Activated CD4-positive, alpha-beta T cell treated with anti-CD3 and anti-CD28 coated beads for 36 hours (primary cell): ENCODE measurements around the gene HARBI1. TPM values are rescaled to one million over a fixed set of nuclear protein-coding genes. Genes with fewer than 3 reads are reported as not detected.
"Not testable (repeated sequence)": the region's sequence is repeated elsewhere in the genome, so short reads cannot be mapped to it uniquely, and the experiment has no call there.

Experiments
- ATAC-seq: fragments of 200-7000 bp; cut with Tn5 transposase; one replicate; pipeline ENCODE4 v1.10.0; 2021; ENCODE audit warnings: mild to moderate bottlenecking, moderate library complexity
- CTCF ChIA-PET: fragments of 350-600 bp; sonication (Branson Sonifier 250); formaldehyde crosslinking; loops from one replicate; lab custom pipeline; 2021; ENCODE audit warnings: antibody characterized with exemption; lab: Charles Lee
- POLR2A ChIA-PET: fragments of 350-600 bp; sonication (Branson Sonifier 250); formaldehyde crosslinking; loops from one replicate; lab custom pipeline; 2021; ENCODE audit warnings: antibody characterized with exemption, inconsistent platforms; lab: Charles Lee
- DNase-seq: peaks from one replicate; pipeline ENCODE4 v3.0.0-alpha.2; 2020
- H3K27ac Mint-ChIP-seq: one replicate; pipeline ENCODE4 v1.8.0; 2021; ENCODE audit warnings: mixed read lengths
- H3K27me3 Mint-ChIP-seq: one replicate; pipeline ENCODE4 v1.8.0; 2021; ENCODE audit warnings: mixed read lengths
- H3K36me3 Mint-ChIP-seq: one replicate; pipeline ENCODE4 v1.8.0; 2021; ENCODE audit warnings: low read depth, mixed read lengths
- H3K4me1 Mint-ChIP-seq: one replicate; pipeline ENCODE4 v1.8.0; 2021; ENCODE audit warnings: mixed read lengths
- H3K4me3 Mint-ChIP-seq: one replicate; pipeline ENCODE4 v1.8.0; 2021; ENCODE audit warnings: mild to moderate bottlenecking, moderate library complexity, mixed read lengths
- H3K9me3 Mint-ChIP-seq: one replicate; pipeline ENCODE4 v1.8.0; 2021; ENCODE audit warnings: low read depth, mixed read lengths
- intact Hi-C, 2 experiments: fragments of 100-400 bp; cut with DNase I in 1 of 2; cut with micrococcal nuclease in 1 of 2; formaldehyde crosslinking; loops; one replicate each; pipeline versions ENCODE4 v1.14.2 to v1.15.1; 2022 to 2024; cut with DNase I, micrococcal nuclease
- total RNA-seq, 2 experiments: library from RNA; stranded (reverse); gene quantifications; one replicate each; pipeline ENCODE4 v1.2.3, GENCODE V29; 2021

The HARBI1 gene
- total RNA-seq, 2 experiments from 2014 or later, result 2.3 to 2.7 TPM

DNA sequence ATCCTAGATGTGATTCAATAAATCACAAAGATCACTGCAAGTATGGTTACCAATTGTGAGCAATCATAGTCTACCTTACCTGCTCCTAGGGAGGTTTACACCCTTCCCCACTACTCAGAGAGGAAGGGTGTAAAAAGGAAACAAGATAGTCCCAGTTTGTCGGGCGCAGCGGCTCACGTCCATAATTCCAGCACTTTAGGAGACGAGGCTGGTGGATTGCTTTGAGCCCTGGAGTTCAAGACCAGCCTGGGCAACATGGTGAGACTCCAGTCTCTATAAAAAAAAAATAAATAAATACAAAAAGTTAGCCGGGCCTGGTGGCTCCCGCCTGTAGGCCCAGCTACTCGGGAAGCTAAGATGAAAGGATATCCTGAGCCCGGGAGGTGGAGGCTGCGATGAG is 22.2 kb downstream of the HARBI1 start:
- ATAC-seq (no peak), DNase-seq (no peak)
- peaks cover 32% of the 10 kb centered on the region for H3K4me1 Mint-ChIP-seq
- no peaks in the 10 kb centered on the region for H3K9me3 Mint-ChIP-seq
- H3K36me3 Mint-ChIP-seq, result no peaks in the 10 kb centered on the region
- no peak overlapping the region for H3K4me3 Mint-ChIP-seq
- ChIA-PET CTCF (interaction anchor here (0.7 to 1.5 kb wide), 3 partner anchors 17 to 1276 kb away, joined by 4 to 7 read pairs (median 7); no protein-coding TSS in a partner anchor), POLR2A (interaction anchor here (1.0 kb wide), 1 partner anchor 17 kb away, joined by 5 read pairs; no protein-coding TSS in a partner anchor)
- no peak overlapping the region for H3K27ac Mint-ChIP-seq
- H3K27me3 Mint-ChIP-seq, result no peaks in the 10 kb centered on the region
- intact Hi-C loops, result loop anchor here (1.0 to 5.0 kb wide), 6 partner anchors 23 to 252 kb away; partner anchors contain the start of genes ATG13 (in 2 of the 2), HARBI1 (in 2 of the 2), ARHGAP1 (in 1 of the 2) and CKAP5 (in 1 of the 2)

- intact Hi-C loops, result loop anchor here (1.0 to 5.0 kb wide), 6 partner anchors 23 to 252 kb away; partner anchors contain the start of genes ATG13 (in 2 of the 2), HARBI1 (in 2 of the 2), ARHGAP1 (in 1 of the 2) and CKAP5 (in 1 of the 2)
- POLR2A ChIA-PET, result interaction anchor here (1.0 to 1.3 kb wide), 4 partner anchors 17 to 106 kb away, joined by 3 to 6 read pairs (median 5); partner anchors contain the start of genes ARHGAP1, ATG13 and HARBI1
- H3K27me3 Mint-ChIP-seq, result no peaks in the 10 kb centered on the region
Observed at GRCh38 chr11:46594374-46594700, 22.7 kb downstream of the HARBI1 start.

DNA sequence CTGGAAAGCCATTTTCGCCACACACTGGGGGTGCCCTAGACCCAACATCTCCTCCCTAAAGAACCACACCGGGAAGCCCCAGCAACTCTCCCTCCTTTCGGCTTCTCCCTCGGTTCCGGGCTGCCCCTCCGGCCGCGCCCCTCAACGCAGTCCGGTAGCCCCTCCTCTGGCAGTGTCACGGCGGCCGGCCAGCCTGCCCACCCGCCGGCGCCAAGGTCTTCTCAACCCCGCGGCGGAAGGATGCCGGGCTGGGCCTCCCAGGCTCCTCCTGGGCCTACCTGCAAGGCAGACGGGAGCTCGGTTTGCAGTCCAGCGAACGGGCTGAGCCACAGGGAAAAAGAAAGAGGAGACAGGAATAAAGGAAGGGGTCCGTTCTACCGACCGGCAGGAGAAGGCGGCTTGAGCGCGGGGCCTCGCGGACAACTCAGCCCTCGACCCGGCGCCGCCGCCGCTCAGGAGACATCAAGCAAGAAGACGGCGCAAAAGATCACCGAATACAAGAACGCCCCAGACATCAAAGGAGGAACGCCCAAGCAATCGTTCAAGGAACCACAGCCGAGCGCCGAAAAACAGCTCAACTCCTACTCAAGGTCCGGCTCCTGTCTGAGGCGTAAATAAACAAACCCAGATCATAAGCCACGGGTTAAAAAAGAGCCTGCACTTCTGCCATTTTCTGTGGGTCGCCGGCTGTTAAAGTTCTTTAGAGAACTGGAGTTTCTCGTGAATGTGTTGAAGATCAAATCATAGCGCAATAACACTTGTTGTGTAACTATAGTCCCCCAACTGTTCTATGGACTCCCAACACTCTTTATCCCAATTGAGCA is 23.3 kb downstream of the HARBI1 start, which contains the start of gene AMBRA1:
TSS of gene AMBRA1 (minus strand) at position 474 of the 824 bp plus-strand sequence. CDS start 45,643 bp downstream, outside the sequence.
- CTCF ChIA-PET, result interaction anchor here (0.6 to 1.5 kb wide), 7 partner anchors 18 to 1275 kb away, joined by 3 to 7 read pairs (median 4); no protein-coding TSS in a partner anchor
- peaks cover 40% of the 10 kb centered on the region for H3K4me1 Mint-ChIP-seq
- ATAC-seq (peak; percentile 87), DNase-seq (peak; percentile 91)
- H3K9me3 Mint-ChIP-seq, result no peaks in the 10 kb centered on the region
- no peaks in the 10 kb centered on the region for H3K27me3 Mint-ChIP-seq
- H3K4me3 Mint-ChIP-seq, result peak within 1 kb of the TSS; percentile 93
- peak within 1 kb of the TSS; percentile 91 for H3K27ac Mint-ChIP-seq
- H3K36me3 Mint-ChIP-seq, result peaks cover under 1% of the 10 kb centered on the region
- POLR2A ChIA-PET, result interaction anchor here (0.5 to 1.3 kb wide), 6 partner anchors 18 to 918 kb away, joined by 3 to 6 read pairs (median 4); partner anchors contain the start of genes ARHGAP1, ATG13 and HARBI1
- intact Hi-C loops, result loop anchor here (1.0 to 5.0 kb wide), 6 partner anchors 24 to 253 kb away; partner anchors contain the start of genes ATG13 (in 2 of the 2), HARBI1 (in 2 of the 2), ARHGAP1 (in 1 of the 2) and CKAP5 (in 1 of the 2)

More at GRCh38 chr11:46594374-46594700, 22.7 kb downstream of the HARBI1 start:
- Mint-ChIP-seq H3K36me3 (no peaks in the 10 kb centered on the region), H3K9me3 (no peaks in the 10 kb centered on the region), H3K27ac (peak overlapping the region; percentile 91), H3K4me3 (peak overlapping the region; percentile 93), H3K4me1 (peaks cover 34% of the 10 kb centered on the region)
- DNase-seq (no peak), ATAC-seq (no peak)
- CTCF ChIA-PET, result interaction anchor here (0.7 to 1.5 kb wide), 6 partner anchors 18 to 1276 kb away, joined by 3 to 7 read pairs (median 4); no protein-coding TSS in a partner anchor

DNA sequence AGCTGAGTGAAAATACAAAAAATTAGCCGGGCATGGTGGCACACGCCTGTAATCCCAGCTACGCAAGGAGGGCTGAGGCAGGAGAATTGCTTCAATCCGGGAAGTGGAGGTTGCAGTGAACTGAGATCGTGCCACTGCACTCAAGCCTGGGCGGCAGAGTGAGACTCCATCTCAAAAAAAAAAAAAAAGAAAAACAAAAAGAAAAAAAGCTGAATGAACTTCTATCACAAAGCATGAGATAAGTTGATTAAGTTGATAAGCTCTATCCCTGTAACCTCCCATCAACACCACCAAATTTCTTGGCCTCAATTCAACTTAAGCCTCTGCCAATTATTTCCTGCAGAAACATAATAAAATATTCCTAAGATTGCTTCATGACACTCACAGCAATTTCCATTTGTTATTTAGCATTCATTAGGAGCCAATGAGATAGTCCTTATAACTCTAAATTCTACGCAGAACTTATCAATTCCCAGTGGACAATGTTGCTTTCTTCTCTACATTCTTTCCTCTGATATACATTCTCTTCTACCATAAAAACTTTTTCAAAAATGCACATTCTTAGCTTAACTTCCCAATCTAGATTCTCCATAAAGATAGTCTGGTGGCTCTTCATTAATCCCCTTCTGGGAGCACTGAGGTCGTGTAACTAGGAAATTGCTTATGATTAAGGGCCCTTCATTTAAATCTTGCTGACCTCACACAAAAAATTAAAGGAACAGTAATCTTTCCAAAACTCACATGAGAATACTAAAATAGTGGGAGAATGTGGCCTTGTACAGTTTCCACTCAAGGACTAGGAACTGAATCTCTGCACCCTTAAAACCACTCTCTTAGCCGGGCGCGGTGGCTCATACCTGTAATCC is 26.1 kb downstream of the HARBI1 start:
- CTCF ChIA-PET, result interaction anchor here (0.6 to 0.9 kb wide), 3 partner anchors 16 to 182 kb away, joined by 3 to 6 read pairs (median 4); no protein-coding TSS in a partner anchor
- DNase-seq, result no peak
- H3K4me1 Mint-ChIP-seq, result peaks cover 46% of the 10 kb centered on the region
- no peaks in the 10 kb centered on the region for H3K27me3 Mint-ChIP-seq
- peak overlapping the region; percentile 11 for H3K4me3 Mint-ChIP-seq
- H3K36me3 Mint-ChIP-seq, result peaks cover 7% of the 10 kb centered on the region
- POLR2A ChIA-PET, result interaction anchor here (0.7 kb wide), 3 partner anchors 10 to 52 kb away, joined by 3 to 6 read pairs (median 5); no protein-coding TSS in a partner anchor
- H3K27ac Mint-ChIP-seq, result peak overlapping the region; percentile 4
- intact Hi-C loops, result loop anchor here in 1 of 2 experiments (5.0 kb wide), 1 partner anchor 34 kb away; no protein-coding TSS in a partner anchor
- no peak for ATAC-seq
- H3K9me3 Mint-ChIP-seq, result no peaks in the 10 kb centered on the region

DNA sequence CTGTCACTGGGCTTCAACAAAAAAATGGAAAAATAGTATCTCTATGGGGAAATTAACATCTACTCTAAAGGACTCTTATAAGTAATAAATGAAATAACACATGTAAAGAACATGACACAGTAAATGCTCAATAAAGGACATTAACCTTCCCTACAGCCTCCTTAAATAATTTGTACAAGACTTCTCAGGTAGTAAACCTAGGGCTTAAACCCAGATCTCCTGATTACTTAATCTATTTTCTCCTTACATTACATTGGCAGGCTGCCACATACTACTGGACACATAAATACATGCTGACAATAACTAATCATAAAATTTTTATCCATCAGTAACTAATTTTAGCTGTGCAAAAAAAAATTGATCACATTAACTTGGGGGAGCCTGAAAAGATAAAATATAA is 28.1 kb downstream of the HARBI1 start:
- Mint-ChIP-seq H3K9me3 (no peaks in the 10 kb centered on the region), H3K4me3 (no peak overlapping the region), H3K27ac (no peak overlapping the region), H3K36me3 (peaks cover 7% of the 10 kb centered on the region), H3K27me3 (no peaks in the 10 kb centered on the region), H3K4me1 (peaks cover 40% of the 10 kb centered on the region)
- DNase-seq (no peak), ATAC-seq (no peak)
- CTCF ChIA-PET, result interaction anchor here (1.1 to 1.7 kb wide), 2 partner anchors 9 to 11 kb away, joined by 3 to 6 read pairs; no protein-coding TSS in a partner anchor
- POLR2A ChIA-PET, result interaction anchor here (0.7 kb wide), 1 partner anchor 33 kb away, joined by 4 read pairs; no protein-coding TSS in a partner anchor
- intact Hi-C loops, result no loop called here

GRCh38 chr11:46588131-46588530 is 28.9 kb downstream of the HARBI1 start:
- Mint-ChIP-seq H3K4me3 (no peak overlapping the region), H3K27ac (no peak overlapping the region), H3K9me3 (no peaks in the 10 kb centered on the region), H3K36me3 (peaks cover 7% of the 10 kb centered on the region), H3K4me1 (peaks cover 40% of the 10 kb centered on the region), H3K27me3 (no peaks in the 10 kb centered on the region)
- POLR2A ChIA-PET, result no interaction called here
- DNase-seq (no peak), ATAC-seq (no peak)
- intact Hi-C loops, result no loop called here
- CTCF ChIA-PET, result no interaction called here

DNA sequence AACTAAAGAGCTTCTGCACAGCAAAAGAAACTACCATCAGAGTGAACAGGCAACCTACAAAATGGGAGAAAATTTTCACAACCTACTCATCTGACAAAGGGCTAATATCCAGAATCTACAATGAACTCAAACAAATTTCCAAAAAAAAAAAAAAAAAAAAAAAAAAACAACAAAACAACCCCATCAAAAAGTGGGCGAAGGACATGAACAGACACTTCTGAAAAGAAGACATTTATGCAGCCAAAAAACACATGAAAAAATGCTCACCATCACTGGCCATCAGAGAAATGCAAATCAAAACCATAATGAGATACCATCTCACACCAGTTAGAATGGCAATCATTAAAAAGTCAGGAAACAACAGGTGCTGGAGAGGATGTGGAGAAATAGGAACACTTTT is 33.5 kb downstream of the HARBI1 start:
- H3K9me3 Mint-ChIP-seq, H3K27ac Mint-ChIP-seq, intact Hi-C loops, DNase-seq, CTCF ChIA-PET, H3K4me3 Mint-ChIP-seq, H3K27me3 Mint-ChIP-seq, ATAC-seq: not testable (repeated sequence)
- peaks cover 30% of the 10 kb centered on the region for H3K4me1 Mint-ChIP-seq
- POLR2A ChIA-PET, result interaction anchor here (0.6 kb wide), 1 partner anchor 13 kb away, joined by 3 read pairs; no protein-coding TSS in a partner anchor
- H3K36me3 Mint-ChIP-seq, result peaks cover 16% of the 10 kb centered on the region

DNA sequence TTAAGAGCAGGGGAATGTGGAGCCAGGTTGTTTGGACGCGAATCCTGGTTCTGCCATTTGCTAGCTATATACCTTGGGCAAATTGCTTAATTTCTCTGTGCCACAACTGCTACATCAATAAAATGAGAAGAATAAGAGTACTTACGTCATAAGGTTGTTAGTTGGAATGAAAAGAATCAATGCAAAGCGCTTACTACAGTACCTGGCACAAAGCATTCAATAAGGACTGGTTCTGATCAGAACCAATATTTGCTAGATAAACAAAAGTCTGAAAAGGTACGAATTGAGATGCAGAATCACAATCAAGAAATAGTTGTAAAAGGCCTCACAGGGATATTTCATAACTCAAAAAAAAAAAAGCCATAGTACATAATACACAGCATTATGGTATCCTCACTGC is 34.4 kb downstream of the HARBI1 start:
- intact Hi-C loops, result no loop called here
- CTCF ChIA-PET, result no interaction called here
- no peak for ATAC-seq

GRCh38 chr11:46577058-46577457 is 40.0 kb downstream of the HARBI1 start:
- CTCF ChIA-PET, result interaction anchor here (0.7 kb wide), 1 partner anchor 478 kb away, joined by 3 read pairs; no protein-coding TSS in a partner anchor
- intact Hi-C loops, result no loop called here
- POLR2A ChIA-PET, result no interaction called here
- peaks cover 42% of the 10 kb centered on the region for H3K4me1 Mint-ChIP-seq
- no peaks in the 10 kb centered on the region for H3K9me3 Mint-ChIP-seq
- H3K27ac Mint-ChIP-seq, result no peak overlapping the region
- peaks cover 28% of the 10 kb centered on the region for H3K36me3 Mint-ChIP-seq
- DNase-seq, result no peak
- no peak for ATAC-seq
- H3K4me3 Mint-ChIP-seq, result no peak overlapping the region
- no peaks in the 10 kb centered on the region for H3K27me3 Mint-ChIP-seq

More for the DNA sequence above, 34.4 kb downstream of the HARBI1 start:
- Mint-ChIP-seq H3K27ac (no peak overlapping the region), H3K27me3 (no peaks in the 10 kb centered on the region), H3K4me3 (no peak overlapping the region), H3K4me1 (peaks cover 25% of the 10 kb centered on the region), H3K36me3 (peaks cover 16% of the 10 kb centered on the region), H3K9me3 (peaks cover 2% of the 10 kb centered on the region)
- DNase-seq, result no peak
- POLR2A ChIA-PET, result no interaction called here

GRCh38 chr11:46574656-46575055 is 42.4 kb downstream of the HARBI1 start:
- no peaks in the 10 kb centered on the region for H3K27me3 Mint-ChIP-seq
- no peaks in the 10 kb centered on the region for H3K9me3 Mint-ChIP-seq
- intact Hi-C loops, result no loop called here
- no peak overlapping the region for H3K4me3 Mint-ChIP-seq
- CTCF ChIA-PET, result interaction anchor here (0.6 to 1.5 kb wide), 2 partner anchors 16 to 96 kb away, joined by 4 to 5 read pairs; no protein-coding TSS in a partner anchor
- peak overlapping the region; percentile 55 for H3K27ac Mint-ChIP-seq
- ATAC-seq (peak; percentile 55), DNase-seq (no peak)
- H3K4me1 Mint-ChIP-seq, result peaks cover 37% of the 10 kb centered on the region
- H3K36me3 Mint-ChIP-seq, result peaks cover 25% of the 10 kb centered on the region
- POLR2A ChIA-PET, result interaction anchor here (0.7 kb wide), 1 partner anchor 41 kb away, joined by 3 read pairs; no protein-coding TSS in a partner anchor
